ENCODE data around the gene CCND1.
A peak's percentile ranks its signal among the peaks of the same experiment; 100 is the strongest.

Gene CCND1

DNA sequence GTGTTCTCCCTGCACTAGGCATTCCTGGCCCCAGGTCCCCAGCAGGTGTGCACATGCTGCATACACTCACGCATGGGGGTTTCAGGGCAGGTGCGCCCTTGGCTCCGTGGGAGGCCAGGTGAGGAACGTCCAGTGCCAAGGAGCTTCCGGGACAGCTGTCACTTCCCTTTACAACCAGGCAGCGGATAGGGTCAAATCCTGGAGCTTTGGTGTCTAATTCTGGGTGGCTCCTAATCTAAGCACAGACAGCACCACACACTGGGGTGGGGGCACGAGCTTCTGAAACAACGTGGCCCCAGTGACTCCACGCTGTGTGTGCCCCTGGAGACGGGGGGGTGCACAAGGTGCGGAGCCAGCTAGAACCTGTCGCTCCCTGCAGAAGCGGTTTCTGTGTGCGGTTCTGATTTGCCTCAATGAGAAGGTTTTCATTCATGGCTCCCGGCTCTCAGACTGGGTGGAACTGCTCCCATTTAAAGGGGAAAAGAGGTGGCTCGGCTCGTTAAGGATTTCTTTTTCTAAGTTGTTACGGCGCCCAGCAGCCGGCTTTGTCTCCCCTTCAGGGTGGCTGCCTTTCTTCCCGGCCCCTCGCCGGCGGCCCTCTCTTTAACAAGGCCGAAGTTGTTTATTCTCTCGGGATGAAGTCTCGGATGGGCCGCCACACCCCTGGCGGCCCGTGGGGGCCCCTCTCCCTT lies 5.0 kb downstream of the CCND1 start:
- no peaks in the 10 kb centered on the region for H3K36me3 ChIP-seq (ENCODE audit: control insufficient read depth in 4 of 4, insufficient read depth in 4 of 4, low read length in 3 of 4)

GRCh38 chr11:69646493-69647389 lies 5.8 kb downstream of the CCND1 start:
- CTCF ChIA-PET = interaction anchor here (5.2 kb wide), 1 partner anchor 546 kb away, joined by 59 read pairs; no protein-coding TSS in a partner anchor
- Histone ChIP-seq H3K27me3 (replicated peaks in 2 of 5; ENCODE audit: control insufficient read depth in 4 of 5, insufficient read depth in 5 of 5, low read length in 4 of 5) (peaks cover 0 to 23% (median 0%) of the 10 kb centered on the region in 5 experiments), H3K4me3 (ENCODE audit: control insufficient read depth in 1 of 7, extremely low read depth in 1 of 7, insufficient read depth in 4 of 7, low read depth in 2 of 7, low read length in 6 of 7) (no peak overlapping the region), H3K36me3 (ENCODE audit: control insufficient read depth in 4 of 4, insufficient read depth in 4 of 4, low read length in 3 of 4) (no peaks in the 10 kb centered on the region), H3K27ac (ENCODE audit: insufficient read depth in 1 of 2, low read depth in 1 of 2, low read length in 2 of 2, poor library complexity in 1 of 2, severe bottlenecking in 2 of 2) (no peak overlapping the region), H3K9me3 (ENCODE audit: control extremely low read depth in 1 of 5, control insufficient read depth in 4 of 5, insufficient read depth in 2 of 5, low read depth in 1 of 5, low read length in 4 of 5) (no peaks in the 10 kb centered on the region), H3K4me1 (ENCODE audit: control extremely low read depth in 1 of 4, control insufficient read depth in 4 of 4, insufficient read depth in 4 of 4, low read length in 3 of 4) (peaks cover 0 to 29% (median 24%) of the 10 kb centered on the region in 4 experiments)
- 94% methylated on average over 30 of the region's 32 CpGs for WGBS (ENCODE audit: insufficient coverage)
- POLR2A ChIA-PET = no interaction called here
- no peak for DNase-seq

More for the DNA sequence above, 5.0 kb downstream of the CCND1 start:
- ChIA-PET POLR2A (interaction anchor here (0.6 kb wide), 1 partner anchor 23 kb away, joined by 3 read pairs; no protein-coding TSS in a partner anchor), CTCF (interaction anchor here (0.9 to 5.2 kb wide), 4 partner anchors 23 to 554 kb away, joined by 3 to 59 read pairs (median 5); no protein-coding TSS in a partner anchor)
- H3K9me3 ChIP-seq (ENCODE audit: control extremely low read depth in 1 of 5, control insufficient read depth in 4 of 5, insufficient read depth in 2 of 5, low read depth in 1 of 5, low read length in 4 of 5) = no peaks in the 10 kb centered on the region
- peaks cover 0 to 37% (median 31%) of the 10 kb centered on the region in 4 experiments for H3K4me1 ChIP-seq (ENCODE audit: control extremely low read depth in 1 of 4, control insufficient read depth in 4 of 4, insufficient read depth in 4 of 4, low read length in 3 of 4)
- no peak overlapping the region for H3K4me3 ChIP-seq (ENCODE audit: control insufficient read depth in 1 of 7, extremely low read depth in 1 of 7, insufficient read depth in 4 of 7, low read depth in 2 of 7, low read length in 6 of 7)
- WGBS (ENCODE audit: insufficient coverage) = 96% methylated on average over 30 of the region's 30 CpGs
- H3K27ac ChIP-seq (ENCODE audit: insufficient read depth in 1 of 2, low read depth in 1 of 2, low read length in 2 of 2, poor library complexity in 1 of 2, severe bottlenecking in 2 of 2) = no peak overlapping the region
- no peak for DNase-seq
- peaks cover 0 to 31% (median 2%) of the 10 kb centered on the region in 5 experiments for H3K27me3 ChIP-seq (replicated peaks in 2 of 5; ENCODE audit: control insufficient read depth in 4 of 5, insufficient read depth in 5 of 5, low read length in 4 of 5)

- H3K4me1 ChIP-seq (ENCODE audit: control extremely low read depth in 1 of 4, control insufficient read depth in 4 of 4, insufficient read depth in 4 of 4, low read length in 3 of 4) = peaks cover 0 to 24% (median 19%) of the 10 kb centered on the region in 4 experiments
- DNase-seq = no peak
- CTCF ChIA-PET = no interaction called here
- whole genome bisulfite sequencing (ENCODE audit: insufficient coverage) = 97% methylated on average over 11 of the region's 11 CpGs
- no peak overlapping the region for H3K27ac ChIP-seq (ENCODE audit: insufficient read depth in 1 of 2, low read depth in 1 of 2, low read length in 2 of 2, poor library complexity in 1 of 2, severe bottlenecking in 2 of 2)
- H3K4me3 ChIP-seq (ENCODE audit: control insufficient read depth in 1 of 7, extremely low read depth in 1 of 7, insufficient read depth in 4 of 7, low read depth in 2 of 7, low read length in 6 of 7) = no peak overlapping the region
- peaks cover 0 to 17% (median 0%) of the 10 kb centered on the region in 5 experiments for H3K27me3 ChIP-seq (replicated peaks in 2 of 5; ENCODE audit: control insufficient read depth in 4 of 5, insufficient read depth in 5 of 5, low read length in 4 of 5)
- POLR2A ChIA-PET = no interaction called here
- no peaks in the 10 kb centered on the region for H3K9me3 ChIP-seq (ENCODE audit: control extremely low read depth in 1 of 5, control insufficient read depth in 4 of 5, insufficient read depth in 2 of 5, low read depth in 1 of 5, low read length in 4 of 5)
- no peaks in the 10 kb centered on the region for H3K36me3 ChIP-seq (ENCODE audit: control insufficient read depth in 4 of 4, insufficient read depth in 4 of 4, low read length in 3 of 4)
Observed at GRCh38 chr11:69647390-69647748, 6.4 kb downstream of the CCND1 start.

GRCh38 chr11:69647761-69648497 lies 7.0 kb downstream of the CCND1 start:
- POLR2A ChIA-PET = no interaction called here
- peaks cover 0 to 22% (median 17%) of the 10 kb centered on the region in 4 experiments for H3K4me1 ChIP-seq (ENCODE audit: control extremely low read depth in 1 of 4, control insufficient read depth in 4 of 4, insufficient read depth in 4 of 4, low read length in 3 of 4)
- DNase-seq = peak in 2 of 3 donors; percentile 35 to 41
- H3K4me3 ChIP-seq (ENCODE audit: control insufficient read depth in 1 of 7, extremely low read depth in 1 of 7, insufficient read depth in 4 of 7, low read depth in 2 of 7, low read length in 6 of 7) = no peak overlapping the region
- H3K27ac ChIP-seq (ENCODE audit: insufficient read depth in 1 of 2, low read depth in 1 of 2, low read length in 2 of 2, poor library complexity in 1 of 2, severe bottlenecking in 2 of 2) = no peak overlapping the region
- peaks cover 0 to 12% (median 0%) of the 10 kb centered on the region in 5 experiments for H3K27me3 ChIP-seq (replicated peaks in 2 of 5; ENCODE audit: control insufficient read depth in 4 of 5, insufficient read depth in 5 of 5, low read length in 4 of 5)
- CTCF ChIA-PET = interaction anchor here (1.1 kb wide), 1 partner anchor 23 kb away, joined by 3 read pairs; no protein-coding TSS in a partner anchor
- 62% methylated on average over 20 of the region's 28 CpGs for WGBS (ENCODE audit: insufficient coverage)
- no peaks in the 10 kb centered on the region for H3K9me3 ChIP-seq (ENCODE audit: control extremely low read depth in 1 of 5, control insufficient read depth in 4 of 5, insufficient read depth in 2 of 5, low read depth in 1 of 5, low read length in 4 of 5)
- no peaks in the 10 kb centered on the region for H3K36me3 ChIP-seq (ENCODE audit: control insufficient read depth in 4 of 4, insufficient read depth in 4 of 4, low read length in 3 of 4)

GRCh38 chr11:69648679-69649575 lies 8.0 kb downstream of the CCND1 start:
- CTCF ChIA-PET = interaction anchor here (0.9 to 1.1 kb wide), 2 partner anchors 22 to 548 kb away, joined by 3 read pairs; no protein-coding TSS in a partner anchor
- no peak overlapping the region for H3K4me3 ChIP-seq (ENCODE audit: control insufficient read depth in 1 of 7, extremely low read depth in 1 of 7, insufficient read depth in 4 of 7, low read depth in 2 of 7, low read length in 6 of 7)
- POLR2A ChIA-PET = interaction anchor here (0.6 kb wide), 1 partner anchor 28 kb away, joined by 3 read pairs; no protein-coding TSS in a partner anchor
- H3K27me3 ChIP-seq (replicated peaks in 2 of 5; ENCODE audit: control insufficient read depth in 4 of 5, insufficient read depth in 5 of 5, low read length in 4 of 5) = peaks cover 0 to 5% (median 0%) of the 10 kb centered on the region in 5 experiments
- 97% methylated on average over 35 of the region's 37 CpGs for WGBS (ENCODE audit: insufficient coverage)
- no peaks in the 10 kb centered on the region for H3K9me3 ChIP-seq (ENCODE audit: control extremely low read depth in 1 of 5, control insufficient read depth in 4 of 5, insufficient read depth in 2 of 5, low read depth in 1 of 5, low read length in 4 of 5)
- peaks cover 0 to 16% (median 10%) of the 10 kb centered on the region in 4 experiments for H3K4me1 ChIP-seq (ENCODE audit: control extremely low read depth in 1 of 4, control insufficient read depth in 4 of 4, insufficient read depth in 4 of 4, low read length in 3 of 4)
- no peak overlapping the region for H3K27ac ChIP-seq (ENCODE audit: insufficient read depth in 1 of 2, low read depth in 1 of 2, low read length in 2 of 2, poor library complexity in 1 of 2, severe bottlenecking in 2 of 2)
- no peak for DNase-seq
- no peaks in the 10 kb centered on the region for H3K36me3 ChIP-seq (ENCODE audit: control insufficient read depth in 4 of 4, insufficient read depth in 4 of 4, low read length in 3 of 4)

DNA sequence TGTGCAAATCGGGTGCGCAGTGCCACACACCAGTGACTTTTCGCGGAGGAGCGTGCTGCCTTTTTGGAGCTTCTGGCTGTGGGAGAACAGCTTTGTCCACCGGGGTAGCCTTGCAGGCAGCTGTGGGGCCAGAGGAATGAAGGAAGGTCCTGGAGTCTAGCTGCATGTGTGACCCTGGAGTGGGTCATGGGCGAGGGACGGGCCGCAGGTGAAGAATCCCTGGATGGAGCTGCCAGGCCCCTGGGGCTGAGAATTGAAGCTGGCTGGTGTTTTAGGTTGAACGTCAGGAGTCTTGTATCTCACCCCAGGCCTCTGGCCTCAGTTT lies 8.6 kb downstream of the CCND1 start:
- H3K4me3 ChIP-seq (ENCODE audit: control insufficient read depth in 1 of 7, extremely low read depth in 1 of 7, insufficient read depth in 4 of 7, low read depth in 2 of 7, low read length in 6 of 7) = no peak overlapping the region
- no peaks in the 10 kb centered on the region for H3K36me3 ChIP-seq (ENCODE audit: control insufficient read depth in 4 of 4, insufficient read depth in 4 of 4, low read length in 3 of 4)
- no peaks in the 10 kb centered on the region for H3K27me3 ChIP-seq (replicated peaks in 2 of 5; ENCODE audit: control insufficient read depth in 4 of 5, insufficient read depth in 5 of 5, low read length in 4 of 5)
- peaks cover 0 to 14% (median 7%) of the 10 kb centered on the region in 4 experiments for H3K4me1 ChIP-seq (ENCODE audit: control extremely low read depth in 1 of 4, control insufficient read depth in 4 of 4, insufficient read depth in 4 of 4, low read length in 3 of 4)
- no peak for DNase-seq
- no peak overlapping the region for H3K27ac ChIP-seq (ENCODE audit: insufficient read depth in 1 of 2, low read depth in 1 of 2, low read length in 2 of 2, poor library complexity in 1 of 2, severe bottlenecking in 2 of 2)
- POLR2A ChIA-PET = interaction anchor here (0.6 kb wide), 1 partner anchor 27 kb away, joined by 3 read pairs; no protein-coding TSS in a partner anchor
- no peaks in the 10 kb centered on the region for H3K9me3 ChIP-seq (ENCODE audit: control extremely low read depth in 1 of 5, control insufficient read depth in 4 of 5, insufficient read depth in 2 of 5, low read depth in 1 of 5, low read length in 4 of 5)
- CTCF ChIA-PET = interaction anchor here (0.9 kb wide), 1 partner anchor 549 kb away, joined by 3 read pairs; no protein-coding TSS in a partner anchor
- WGBS (ENCODE audit: insufficient coverage) = 95% methylated on average over 9 of the region's 10 CpGs

Data from common myeloid progenitor, CD34-positive (primary cell).